CD4-positive, alpha-beta T cell (primary cell): ENCODE data around the gene SLC5A12. TPM values are rescaled to one million over a fixed set of nuclear protein-coding genes. Genes with fewer than 3 reads are reported as not detected.

Experiments used
- ATAC-seq: fragments of 200-7000 bp; cut with Tn5 transposase; one replicate; pipeline ENCODE4 v1.10.0; 2022; ENCODE audit warnings: mild to moderate bottlenecking; ENCODE audit not compliant: poor library complexity
- CTCF ChIA-PET: fragments of 350-600 bp; sonication (Branson Sonifier 250); formaldehyde crosslinking; loops from one replicate; lab custom pipeline; 2021; ENCODE audit warnings: antibody characterized with exemption, inconsistent platforms; lab: Charles Lee
- POLR2A ChIA-PET: fragments of 350-600 bp; sonication (Branson Sonifier 250); formaldehyde crosslinking; loops from one replicate; lab custom pipeline; 2021; ENCODE audit warnings: antibody characterized with exemption, inconsistent platforms; lab: Charles Lee
- DNase-seq, 14 experiments: peaks; one replicate each; pipeline ENCODE4 v3.0.0-alpha.2; 2013 to 2020; ENCODE audit warnings: mixed read lengths in 2 of 14
- H3K27ac ChIP-seq, 2 donors: one replicate each; pipeline versions ENCODE4 v1.5.1 to v1.7.0; 2013; ENCODE audit warnings: low read length in 2 of 2, low read depth in 1 of 2, mild to moderate bottlenecking in 1 of 2
- H3K27me3 ChIP-seq, 2 experiments: 1 replicate in 1 of 2; 2 replicates in 1 of 2; pipeline versions ENCODE4 v1.6.1 to v1.7.0; 2013; ENCODE audit warnings: low read length in 2 of 2, control low read depth in 1 of 2, mild to moderate bottlenecking in 1 of 2, moderate library complexity in 1 of 2; ENCODE audit not compliant: insufficient read depth in 2 of 2, control insufficient read depth in 1 of 2
- H3K36me3 ChIP-seq: one replicate; pipeline ENCODE4 v1.6.1; 2013; ENCODE audit warnings: low read length, control low read depth; ENCODE audit not compliant: insufficient read depth
- H3K4me1 ChIP-seq: one replicate; pipeline ENCODE4 v1.6.1; 2013; ENCODE audit warnings: low read length, control low read depth; ENCODE audit not compliant: insufficient read depth
- H3K4me3 ChIP-seq: one replicate; pipeline ENCODE4 v1.5.1; 2013; ENCODE audit warnings: mild to moderate bottlenecking, low read length, moderate library complexity
- H3K9me3 ChIP-seq, 2 experiments: 1 replicate in 1 of 2; 2 replicates in 1 of 2; pipeline versions ENCODE4 v1.6.1 to v1.7.0; 2013; ENCODE audit warnings: low read length in 2 of 2, mild to moderate bottlenecking in 2 of 2, control low read depth in 1 of 2, moderate library complexity in 1 of 2; ENCODE audit not compliant: control insufficient read depth in 1 of 2, insufficient read depth in 1 of 2
- H3K27ac Mint-ChIP-seq: one replicate; pipeline ENCODE4 v1.8.0; 2020; ENCODE audit warnings: mixed read lengths
- H3K27me3 Mint-ChIP-seq: one replicate; pipeline ENCODE4 v1.8.0; 2021; ENCODE audit warnings: mixed read lengths
- H3K36me3 Mint-ChIP-seq: one replicate; pipeline ENCODE4 v1.8.0; 2021; ENCODE audit warnings: low read depth, mixed read lengths
- H3K4me1 Mint-ChIP-seq: one replicate; pipeline ENCODE4 v1.8.0; 2021; ENCODE audit warnings: low read depth, mixed read lengths
- H3K4me3 Mint-ChIP-seq: one replicate; pipeline ENCODE4 v1.8.0; 2020; ENCODE audit warnings: mild to moderate bottlenecking, mixed read lengths
- H3K9me3 Mint-ChIP-seq: one replicate; pipeline ENCODE4 v1.8.0; 2020; ENCODE audit warnings: mixed read lengths
- CTCF ChIP-seq: fragments of 200-600 bp; IDR thresholded peaks from one replicate; pipeline ENCODE4 v1.8.0; 2022; ENCODE audit warnings: antibody characterized with exemption, mild to moderate bottlenecking
- intact Hi-C, 2 experiments: fragments of 100-400 bp; cut with DNase I in 1 of 2; cut with micrococcal nuclease in 1 of 2; formaldehyde crosslinking; loops; one replicate each; pipeline versions ENCODE4 v1.15.1 to v1.9.0; 2023 to 2025; cut with DNase I, micrococcal nuclease
- total RNA-seq, 174 experiments: library from RNA in 2 of 174; stranded (reverse) in 2 of 174; gene quantifications; one replicate each; pipeline ENCODE4 v1.2.3 and lab custom pipeline; 2021 to 2026

SLC5A12 gene
- total RNA-seq, 2 experiments from 2014 or later: not detected

GRCh38 chr11:26739366-26740073 is 17.7 kb upstream of the SLC5A12 start:
- Mint-ChIP-seq H3K27ac (no peak overlapping the region), H3K9me3 (peaks cover 7% of the 10 kb centered on the region), H3K27me3 (no peaks in the 10 kb centered on the region), H3K36me3 (no peaks in the 10 kb centered on the region), H3K4me1 (no peaks in the 10 kb centered on the region), H3K4me3 (no peak overlapping the region)
- Histone ChIP-seq H3K36me3 (no peaks in the 10 kb centered on the region), H3K4me3 (no peak overlapping the region), H3K4me1 (no peaks in the 10 kb centered on the region), H3K27me3 (no peaks in the 10 kb centered on the region), H3K27ac (no peak overlapping the region), H3K9me3 (no peaks in the 10 kb centered on the region)
- intact Hi-C loops: no loop called here
- DNase-seq (no peak), ATAC-seq (no peak)
- POLR2A ChIA-PET: no interaction called here
- CTCF ChIA-PET: no interaction called here
- TF ChIP-seq CTCF: no peak

- POLR2A ChIA-PET: no interaction called here
- Mint-ChIP-seq H3K36me3 (no peaks in the 10 kb centered on the region), H3K27ac (no peak overlapping the region), H3K4me1 (no peaks in the 10 kb centered on the region), H3K27me3 (no peaks in the 10 kb centered on the region), H3K4me3 (no peak overlapping the region), H3K9me3 (peaks cover 13% of the 10 kb centered on the region)
- Histone ChIP-seq H3K4me3 (no peak overlapping the region), H3K27ac (no peak overlapping the region), H3K27me3 (no peaks in the 10 kb centered on the region), H3K9me3 (peaks cover 0 to 6% of the 10 kb centered on the region in 2 experiments), H3K4me1 (no peaks in the 10 kb centered on the region), H3K36me3 (no peaks in the 10 kb centered on the region)
- DNase-seq: no peak
- CTCF ChIA-PET: no interaction called here
- TF ChIP-seq CTCF: no peak
- intact Hi-C loops: no loop called here
- ATAC-seq: no peak
These were observed 12.8 kb upstream of the SLC5A12 start for GRCh38 chr11:26734691-26735090.

- H3K36me3 ChIP-seq: no peaks in the 10 kb centered on the region
- no peak for TF ChIP-seq CTCF
- no peak for ATAC-seq
- H3K4me3 ChIP-seq: no peak overlapping the region
- CTCF ChIA-PET: no interaction called here
- peaks cover 0 to 6% of the 10 kb centered on the region in 2 experiments for H3K9me3 ChIP-seq
- no peak overlapping the region for H3K4me3 Mint-ChIP-seq
- no peaks in the 10 kb centered on the region for H3K4me1 ChIP-seq
- peaks cover 14% of the 10 kb centered on the region for H3K9me3 Mint-ChIP-seq
- POLR2A ChIA-PET: no interaction called here
- DNase-seq: no peak
- no peak overlapping the region for H3K27ac Mint-ChIP-seq
- no peak overlapping the region for H3K27ac ChIP-seq
- H3K27me3 ChIP-seq: no peaks in the 10 kb centered on the region
- intact Hi-C loops: no loop called here
- H3K4me1 Mint-ChIP-seq: no peaks in the 10 kb centered on the region
- no peaks in the 10 kb centered on the region for H3K36me3 Mint-ChIP-seq
- H3K27me3 Mint-ChIP-seq: no peaks in the 10 kb centered on the region
These were observed 9.2 kb upstream of the SLC5A12 start for GRCh38 chr11:26731084-26731456.
